ENCODE data around the gene CAST. TPM values are rescaled to one million over a fixed set of nuclear protein-coding genes. Genes with fewer than 3 reads are reported as not detected.

Gene CAST
- total RNA-seq, 1 donor from 2014 or later = 260 TPM

DNA sequence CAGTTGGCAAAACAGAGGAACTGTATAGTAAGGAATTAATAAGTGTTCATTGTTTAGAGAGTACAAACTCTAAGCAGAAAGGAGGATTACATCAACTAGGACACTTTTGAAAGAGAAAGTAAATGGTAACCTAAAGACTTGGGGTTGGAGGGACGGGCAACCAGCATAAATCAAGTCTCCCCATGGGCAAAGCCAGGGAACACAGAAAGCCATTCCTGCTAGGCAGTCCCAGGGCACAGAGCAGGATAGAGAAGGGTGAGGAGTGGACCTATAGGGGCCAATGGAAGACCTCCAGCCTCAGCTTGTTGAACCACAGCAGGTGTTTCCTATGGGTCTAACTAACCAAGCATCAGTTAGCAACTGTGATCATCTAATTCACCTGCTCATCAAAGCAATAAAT, 154.8 kb downstream of the CAST start:
- intact Hi-C loops (cut with DNase I) = no loop called here

GRCh38 chr5:96817506-96817905, 155.3 kb downstream of the CAST start:
- Histone ChIP-seq H3K4me1 (peaks cover 6% of the 10 kb centered on the region), H3K36me3 (no peaks in the 10 kb centered on the region), H3K9me3 (no peaks in the 10 kb centered on the region), H3K27me3 (no peaks in the 10 kb centered on the region), H3K4me3 (no peak overlapping the region), H3K27ac (no peak overlapping the region)
- intact Hi-C loops (cut with DNase I) = no loop called here
- TF ChIP-seq CTCF (IDR thresholded peaks at IDR 0.05) = no peak
- DNase-seq (no peak), ATAC-seq (no peak)

More for the DNA sequence above, 154.8 kb downstream of the CAST start:
- DNase-seq = no peak
- Histone ChIP-seq H3K27ac (no peak overlapping the region), H3K27me3 (no peaks in the 10 kb centered on the region), H3K9me3 (no peaks in the 10 kb centered on the region), H3K4me1 (peaks cover 3% of the 10 kb centered on the region), H3K4me3 (no peak overlapping the region), H3K36me3 (no peaks in the 10 kb centered on the region)
- no peak for ATAC-seq
- no peak for TF ChIP-seq CTCF (IDR thresholded peaks at IDR 0.05)

DNA sequence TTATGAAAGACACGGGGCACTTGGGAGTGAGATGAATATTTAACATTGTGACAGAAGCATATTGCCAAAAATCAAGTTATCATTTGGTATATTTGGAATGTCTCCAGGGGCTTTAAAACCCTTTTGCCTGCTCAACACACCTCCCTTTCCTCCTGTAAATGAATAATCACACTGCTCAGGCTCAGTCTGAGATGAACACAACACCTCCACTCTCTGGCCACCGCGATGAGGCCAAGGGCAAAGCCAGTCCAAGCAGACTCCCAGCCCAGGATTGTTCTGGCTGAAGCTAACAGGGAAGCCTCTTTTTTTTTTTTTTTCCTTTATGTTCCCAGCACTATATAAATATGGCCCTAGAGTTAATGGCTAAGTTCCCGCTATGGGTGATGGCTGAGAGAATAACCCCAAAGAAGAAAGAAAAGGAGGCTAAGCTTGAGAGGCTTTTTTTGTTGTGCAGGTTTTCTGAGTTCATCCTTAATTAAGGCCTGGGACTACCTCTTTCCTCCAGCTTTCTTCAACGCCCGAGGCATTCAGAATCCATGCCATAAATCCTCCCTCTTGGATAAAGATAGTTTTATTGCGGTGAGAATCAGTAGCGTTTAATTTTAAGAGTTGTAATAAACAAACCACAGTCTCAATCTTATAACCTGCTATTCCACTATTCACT, 156.1 kb downstream of the CAST start:
- no peak for DNase-seq

GRCh38 chr5:96819806-96820205, 157.6 kb downstream of the CAST start:
- Histone ChIP-seq H3K27ac (no peak overlapping the region), H3K4me1 (peaks cover 6% of the 10 kb centered on the region), H3K9me3 (no peaks in the 10 kb centered on the region), H3K36me3 (no peaks in the 10 kb centered on the region), H3K4me3 (no peak overlapping the region), H3K27me3 (no peaks in the 10 kb centered on the region)
- DNase-seq (no peak), ATAC-seq (no peak)
- no peak for TF ChIP-seq CTCF (IDR thresholded peaks at IDR 0.05)
- intact Hi-C loops (cut with DNase I) = no loop called here

More for the DNA sequence above, 156.1 kb downstream of the CAST start:
- intact Hi-C loops (cut with DNase I) = no loop called here
- H3K27me3 ChIP-seq = no peaks in the 10 kb centered on the region
- H3K27ac ChIP-seq = no peak overlapping the region
- peaks cover 6% of the 10 kb centered on the region for H3K4me1 ChIP-seq
- no peaks in the 10 kb centered on the region for H3K36me3 ChIP-seq
- H3K4me3 ChIP-seq = no peak overlapping the region
- no peak for ATAC-seq
- H3K9me3 ChIP-seq = no peaks in the 10 kb centered on the region
- no peak for TF ChIP-seq CTCF (IDR thresholded peaks at IDR 0.05)

DNA sequence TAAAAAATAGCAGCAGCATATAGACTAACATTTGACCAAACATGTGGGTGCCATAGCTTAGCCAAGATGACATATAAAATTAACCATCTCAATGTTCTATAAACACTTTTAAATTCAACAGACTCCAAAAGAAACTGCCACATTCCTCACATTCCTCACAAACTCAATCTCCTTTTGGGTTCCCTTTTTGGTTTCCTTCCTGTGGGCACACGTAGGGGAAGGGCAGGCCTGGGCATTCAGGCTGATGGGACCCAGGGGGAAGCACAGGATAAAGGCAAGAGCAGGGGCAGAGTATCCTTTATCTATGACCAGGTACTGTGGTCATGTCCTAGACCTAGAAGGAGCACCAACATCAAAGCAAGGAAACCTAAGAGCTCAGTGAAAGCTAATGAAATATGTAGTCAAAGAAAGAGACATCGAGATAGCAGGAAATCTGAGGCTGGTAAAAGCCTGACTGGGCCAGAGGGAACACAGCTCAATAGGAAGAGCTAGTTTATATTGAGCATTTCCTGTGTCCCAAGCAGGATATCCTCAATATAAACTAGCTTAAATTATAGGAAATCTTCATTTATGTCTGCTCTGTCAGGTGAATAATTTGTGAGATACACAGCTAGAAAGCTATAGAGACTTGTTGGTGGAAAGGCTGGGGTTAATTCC, 159.2 kb downstream of the CAST start:
- Histone ChIP-seq H3K9me3 (no peaks in the 10 kb centered on the region), H3K4me3 (no peak overlapping the region), H3K27ac (no peak overlapping the region), H3K4me1 (peaks cover 6% of the 10 kb centered on the region), H3K36me3 (no peaks in the 10 kb centered on the region), H3K27me3 (peaks cover 4% of the 10 kb centered on the region)
- ATAC-seq (peak; percentile 54), DNase-seq (no peak)
- intact Hi-C loops (cut with DNase I) = no loop called here
- TF ChIP-seq CTCF (IDR thresholded peaks at IDR 0.05) = no peak
